Activated CD8-positive, alpha-beta memory T cell treated with anti-CD3 and anti-CD28 coated beads for 36 hours (primary cell): Measurements from ENCODE around the gene KDM4C. TPM values are rescaled to one million over a fixed set of nuclear protein-coding genes. Genes with fewer than 3 reads are reported as not detected.
"Not testable (repeated sequence)": the region's sequence is repeated elsewhere in the genome, so short reads cannot be mapped to it uniquely, and the experiment has no call there.

Source experiments
- CTCF ChIA-PET: fragments of 350-600 bp; sonication (Branson Sonifier 250); formaldehyde crosslinking; loops from one replicate; lab custom pipeline; 2021; ENCODE audit warnings: antibody characterized with exemption; lab: Charles Lee
- POLR2A ChIA-PET: fragments of 350-600 bp; sonication (Branson Sonifier 250); formaldehyde crosslinking; loops from one replicate; lab custom pipeline; 2021; ENCODE audit warnings: antibody characterized with exemption; lab: Charles Lee
- total RNA-seq, 2 experiments: library from RNA; stranded (reverse); gene quantifications; one replicate each; pipeline ENCODE4 v1.2.3, GENCODE V29; 2021

Gene KDM4C
- total RNA-seq, 2 experiments from 2014 or later = 24.8 to 25.9 TPM

- CTCF ChIA-PET = no interaction called here
- POLR2A ChIA-PET = no interaction called here
These were observed 217.4 kb downstream of the KDM4C start for GRCh38 chr9:6975198-6975597.

GRCh38 chr9:6977761-6978160 lies 220.0 kb downstream of the KDM4C start:
- CTCF ChIA-PET = no interaction called here

GRCh38 chr9:6978591-6978990 lies 220.8 kb downstream of the KDM4C start:
- ChIA-PET POLR2A (no interaction called here), CTCF (no interaction called here)

More at GRCh38 chr9:6977761-6978160, 220.0 kb downstream of the KDM4C start:
- POLR2A ChIA-PET = no interaction called here

GRCh38 chr9:6984941-6985578 lies 227.3 kb downstream of the KDM4C start:
- CTCF ChIA-PET = no interaction called here

GRCh38 chr9:6986141-6986815 lies 228.5 kb downstream of the KDM4C start:
- CTCF ChIA-PET = no interaction called here

More at GRCh38 chr9:6984941-6985578, 227.3 kb downstream of the KDM4C start:
- POLR2A ChIA-PET = no interaction called here

GRCh38 chr9:6987381-6987780 lies 229.6 kb downstream of the KDM4C start:
- CTCF ChIA-PET = no interaction called here
- POLR2A ChIA-PET = no interaction called here

More at GRCh38 chr9:6986141-6986815, 228.5 kb downstream of the KDM4C start:
- POLR2A ChIA-PET = no interaction called here

- POLR2A ChIA-PET = no interaction called here
These were observed 233.6 kb downstream of the KDM4C start for GRCh38 chr9:6991418-6991817.

GRCh38 chr9:6996061-6996854 lies 238.5 kb downstream of the KDM4C start:
- POLR2A ChIA-PET = no interaction called here
- CTCF ChIA-PET = no interaction called here

More at GRCh38 chr9:6991418-6991817, 233.6 kb downstream of the KDM4C start:
- CTCF ChIA-PET = no interaction called here

- POLR2A ChIA-PET = no interaction called here
- CTCF ChIA-PET = no interaction called here
These were observed 239.6 kb downstream of the KDM4C start for GRCh38 chr9:6997330-6997729.

GRCh38 chr9:6999794-7000193 lies 242.0 kb downstream of the KDM4C start:
- ChIA-PET POLR2A (no interaction called here), CTCF (no interaction called here)

- POLR2A ChIA-PET = no interaction called here
- CTCF ChIA-PET = no interaction called here
These were observed 243.8 kb downstream of the KDM4C start for GRCh38 chr9:7001571-7001970.

GRCh38 chr9:7003861-7004260 lies 246.1 kb downstream of the KDM4C start:
- POLR2A ChIA-PET = no interaction called here
- CTCF ChIA-PET = no interaction called here

- ChIA-PET POLR2A (interaction anchor here (1.1 kb wide), 1 partner anchor 134 kb away, joined by 7 read pairs; no protein-coding TSS in a partner anchor), CTCF (no interaction called here)
These were observed 248.6 kb downstream of the KDM4C start for GRCh38 chr9:7006417-7006816.

- CTCF ChIA-PET = no interaction called here
- POLR2A ChIA-PET = no interaction called here
These were observed 250.6 kb downstream of the KDM4C start for GRCh38 chr9:7008411-7008810.

- CTCF ChIA-PET = no interaction called here
- POLR2A ChIA-PET = no interaction called here
These were observed 251.3 kb downstream of the KDM4C start for GRCh38 chr9:7009065-7009464.

- POLR2A ChIA-PET = no interaction called here
- CTCF ChIA-PET = no interaction called here
These were observed 253.8 kb downstream of the KDM4C start for GRCh38 chr9:7011395-7012067.

GRCh38 chr9:7027996-7028395 lies 270.2 kb downstream of the KDM4C start:
- ChIA-PET CTCF (interaction anchor here (1.3 kb wide), 1 partner anchor 109 kb away, joined by 3 read pairs; no protein-coding TSS in a partner anchor), POLR2A (no interaction called here)

GRCh38 chr9:7028591-7028990 lies 270.8 kb downstream of the KDM4C start:
- POLR2A ChIA-PET = no interaction called here
- CTCF ChIA-PET = no interaction called here

- POLR2A ChIA-PET = not testable (repeated sequence)
- CTCF ChIA-PET = interaction anchor here (0.7 kb wide), 1 partner anchor 11 kb away, joined by 3 read pairs; no protein-coding TSS in a partner anchor
These were observed 273.2 kb downstream of the KDM4C start for GRCh38 chr9:7030943-7031342.
